Adipocyte (in vitro differentiated cells): ENCODE data around the gene FRRS1L.
A peak's percentile ranks its signal among the peaks of the same experiment; 100 is the strongest.

Experiments
- DNase-seq: peaks from one replicate; pipeline ENCODE4 v3.0.0-alpha.2; 2015; ENCODE audit warnings: low read depth
- H3K27me3 ChIP-seq: replicated peaks from 2 replicates; pipeline ENCODE4 v1.7.0; 2013; ENCODE audit warnings: mild to moderate bottlenecking, low read length, moderate library complexity; ENCODE audit not compliant: control insufficient read depth, insufficient read depth
- H3K36me3 ChIP-seq: 2 replicates; pipeline ENCODE4 v1.7.0; 2013; ENCODE audit warnings: low read length, mild to moderate bottlenecking, moderate library complexity; ENCODE audit not compliant: control insufficient read depth, insufficient read depth, severe bottlenecking
- H3K4me1 ChIP-seq: 2 replicates; pipeline ENCODE4 v1.7.0; 2013; ENCODE audit warnings: mild to moderate bottlenecking, low read length, moderate library complexity; ENCODE audit not compliant: control insufficient read depth, insufficient read depth
- H3K4me3 ChIP-seq: 2 replicates; pipeline ENCODE4 v1.7.0; 2013; ENCODE audit warnings: mild to moderate bottlenecking, low read length, moderate library complexity
- H3K9ac ChIP-seq: 2 replicates; pipeline ENCODE4 v1.7.0; 2013; ENCODE audit warnings: mild to moderate bottlenecking, low read length, moderate library complexity
- H3K9me3 ChIP-seq: 2 replicates; pipeline ENCODE4 v1.7.0; 2013; ENCODE audit warnings: mild to moderate bottlenecking, low read length, moderate library complexity; ENCODE audit not compliant: control insufficient read depth

Gene FRRS1L

GRCh38 chr9:109192732-109193361, 25.8 kb upstream of the FRRS1L start:
- Histone ChIP-seq H3K9me3 (no peaks in the 10 kb centered on the region), H3K4me1 (peaks cover 1% of the 10 kb centered on the region), H3K27me3 (peaks cover 27% of the 10 kb centered on the region), H3K4me3 (no peak overlapping the region), H3K36me3 (no peaks in the 10 kb centered on the region), H3K9ac (no peak overlapping the region)
- no peak for DNase-seq

- H3K4me1 ChIP-seq, result no peaks in the 10 kb centered on the region
- no peak overlapping the region for H3K9ac ChIP-seq
- no peaks in the 10 kb centered on the region for H3K9me3 ChIP-seq
- no peak overlapping the region for H3K4me3 ChIP-seq
- H3K27me3 ChIP-seq, result peaks cover 27% of the 10 kb centered on the region
- no peaks in the 10 kb centered on the region for H3K36me3 ChIP-seq
- DNase-seq, result no peak
Measured at GRCh38 chr9:109191746-109192145, 24.7 kb upstream of the FRRS1L start.

GRCh38 chr9:109190151-109190550, 23.1 kb upstream of the FRRS1L start:
- Histone ChIP-seq H3K36me3 (no peaks in the 10 kb centered on the region), H3K27me3 (peaks cover 32% of the 10 kb centered on the region), H3K9me3 (no peaks in the 10 kb centered on the region), H3K4me3 (no peak overlapping the region), H3K9ac (no peak overlapping the region), H3K4me1 (no peaks in the 10 kb centered on the region)
- no peak for DNase-seq

GRCh38 chr9:109186857-109187520, 19.9 kb upstream of the FRRS1L start:
- Histone ChIP-seq H3K4me1 (no peaks in the 10 kb centered on the region), H3K4me3 (no peak overlapping the region), H3K27me3 (peaks cover 22% of the 10 kb centered on the region), H3K36me3 (no peaks in the 10 kb centered on the region), H3K9ac (no peak overlapping the region), H3K9me3 (no peaks in the 10 kb centered on the region)
- no peak for DNase-seq

GRCh38 chr9:109182940-109183798, 16.1 kb upstream of the FRRS1L start:
- Histone ChIP-seq H3K9me3 (no peaks in the 10 kb centered on the region), H3K36me3 (no peaks in the 10 kb centered on the region), H3K9ac (no peak overlapping the region), H3K4me1 (no peaks in the 10 kb centered on the region), H3K27me3 (peaks cover 38% of the 10 kb centered on the region), H3K4me3 (no peak overlapping the region)
- DNase-seq, result peak; percentile 56

GRCh38 chr9:109182550-109182939, 15.5 kb upstream of the FRRS1L start:
- Histone ChIP-seq H3K4me3 (no peak overlapping the region), H3K27me3 (peaks cover 38% of the 10 kb centered on the region), H3K9ac (no peak overlapping the region), H3K9me3 (no peaks in the 10 kb centered on the region), H3K4me1 (no peaks in the 10 kb centered on the region), H3K36me3 (no peaks in the 10 kb centered on the region)
- DNase-seq, result no peak

GRCh38 chr9:109181284-109181683, 14.2 kb upstream of the FRRS1L start:
- Histone ChIP-seq H3K9ac (no peak overlapping the region), H3K4me1 (no peaks in the 10 kb centered on the region), H3K27me3 (peaks cover 38% of the 10 kb centered on the region), H3K36me3 (no peaks in the 10 kb centered on the region), H3K4me3 (no peak overlapping the region), H3K9me3 (no peaks in the 10 kb centered on the region)
- no peak for DNase-seq

- H3K36me3 ChIP-seq, result no peaks in the 10 kb centered on the region
Measured at GRCh38 chr9:109179801-109180523, 12.9 kb upstream of the FRRS1L start.

GRCh38 chr9:109176963-109177362, 9.9 kb upstream of the FRRS1L start:
- Histone ChIP-seq H3K36me3 (no peaks in the 10 kb centered on the region), H3K4me3 (no peak overlapping the region), H3K27me3 (peaks cover 26% of the 10 kb centered on the region), H3K9me3 (no peaks in the 10 kb centered on the region), H3K9ac (no peak overlapping the region), H3K4me1 (no peaks in the 10 kb centered on the region)
- no peak for DNase-seq

More at GRCh38 chr9:109179801-109180523, 12.9 kb upstream of the FRRS1L start:
- no peaks in the 10 kb centered on the region for H3K9me3 ChIP-seq
- DNase-seq, result no peak
- no peaks in the 10 kb centered on the region for H3K4me1 ChIP-seq
- H3K9ac ChIP-seq, result no peak overlapping the region
- H3K4me3 ChIP-seq, result no peak overlapping the region
- H3K27me3 ChIP-seq, result peaks cover 32% of the 10 kb centered on the region

- Histone ChIP-seq H3K4me3 (no peak overlapping the region), H3K36me3 (no peaks in the 10 kb centered on the region), H3K9ac (no peak overlapping the region), H3K9me3 (no peaks in the 10 kb centered on the region), H3K4me1 (no peaks in the 10 kb centered on the region), H3K27me3 (peaks cover 20% of the 10 kb centered on the region)
- DNase-seq, result no peak
Measured at GRCh38 chr9:109176386-109176785, 9.3 kb upstream of the FRRS1L start.

GRCh38 chr9:109172935-109173334, 5.9 kb upstream of the FRRS1L start:
- no peak overlapping the region for H3K9ac ChIP-seq
- peaks cover 5% of the 10 kb centered on the region for H3K27me3 ChIP-seq
- no peaks in the 10 kb centered on the region for H3K36me3 ChIP-seq
- DNase-seq, result no peak
- no peaks in the 10 kb centered on the region for H3K9me3 ChIP-seq
- no peak overlapping the region for H3K4me3 ChIP-seq
- H3K4me1 ChIP-seq, result no peaks in the 10 kb centered on the region
